CD4-positive, alpha-beta T cell treated with Interleukin-17A for 4 hours (primary cell): ENCODE data around the gene ZBTB37.
A peak's percentile ranks its signal among the peaks of the same experiment; 100 is the strongest.
"Not testable (repeated sequence)": the region's sequence is repeated elsewhere in the genome, so short reads cannot be mapped to it uniquely, and the experiment has no call there.

Source experiments
- DNase-seq: peaks from one replicate; pipeline ENCODE4 v3.0.0-alpha.2; 2020; ENCODE audit warnings: mixed read lengths

The ZBTB37 gene

GRCh38 chr1:173865468-173866164 lies 2.6 kb upstream of the ZBTB37 start:
- DNase-seq, result no peak

GRCh38 chr1:173866413-173867115 lies 1.6 kb upstream of the ZBTB37 start:
- DNase-seq, result no peak

DNA sequence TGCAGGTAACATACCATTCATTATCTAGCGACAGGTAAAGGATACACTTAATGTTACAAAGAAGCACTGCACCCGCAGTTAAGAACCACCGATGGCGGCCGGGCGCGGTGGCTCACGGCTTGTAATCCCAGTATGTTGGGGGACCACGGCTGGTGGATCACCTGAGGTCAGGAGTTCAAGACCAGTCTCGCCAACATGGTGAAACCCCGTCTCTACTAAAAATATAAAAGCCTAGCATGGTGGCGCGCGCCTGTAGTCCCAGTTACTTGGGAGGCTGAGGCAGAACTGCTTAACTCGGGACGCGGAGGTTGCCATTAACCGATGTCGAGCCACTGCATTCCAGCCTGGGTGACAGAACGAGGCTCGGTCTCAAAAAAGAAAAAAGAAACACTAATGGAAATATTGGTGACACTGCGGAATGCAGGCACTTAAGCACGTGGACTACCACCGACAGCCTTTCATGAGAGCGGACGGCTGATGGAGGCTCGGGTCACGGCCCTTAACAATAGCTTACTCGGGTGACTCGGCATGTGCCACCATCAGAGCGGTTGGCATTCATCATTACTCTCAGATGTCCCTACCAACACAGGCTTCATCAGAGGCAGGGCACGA lies 933 bp upstream of the ZBTB37 start:
- peak; percentile 21 for DNase-seq

DNA sequence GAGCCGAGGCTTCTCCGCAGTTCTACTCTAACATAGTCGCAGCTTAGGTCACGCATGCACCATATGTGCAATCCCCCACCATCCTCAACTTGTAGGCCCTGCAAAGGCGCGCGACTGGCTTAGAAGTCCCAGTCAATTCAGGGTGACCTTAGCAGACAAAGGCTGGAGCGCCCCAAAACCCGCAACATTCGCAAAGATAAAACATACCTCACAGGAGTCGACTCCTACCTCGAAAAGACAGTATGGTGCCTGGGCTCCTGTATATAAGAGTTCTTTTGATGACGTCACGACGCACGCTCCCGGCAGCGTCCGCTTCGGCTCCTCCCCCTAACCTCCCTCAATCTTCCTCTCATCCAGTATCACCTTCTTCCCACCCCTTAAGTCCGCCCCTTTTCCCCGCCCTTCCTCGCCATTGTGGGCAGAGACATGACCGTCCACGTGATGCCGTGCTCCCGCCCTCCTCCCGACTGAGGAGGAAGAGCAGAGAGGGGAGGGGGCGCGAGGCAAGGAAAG lies 371 bp upstream of the ZBTB37 start, which contains the start of gene GAS5:
Gene GAS5, minus strand, starts transcription at position 237 of the 513 bp plus-strand sequence.
- DNase-seq, result peak; percentile 100

- no peak for DNase-seq
Observed at GRCh38 chr1:173869021-173869359, 810 bp downstream of the ZBTB37 start.

DNA sequence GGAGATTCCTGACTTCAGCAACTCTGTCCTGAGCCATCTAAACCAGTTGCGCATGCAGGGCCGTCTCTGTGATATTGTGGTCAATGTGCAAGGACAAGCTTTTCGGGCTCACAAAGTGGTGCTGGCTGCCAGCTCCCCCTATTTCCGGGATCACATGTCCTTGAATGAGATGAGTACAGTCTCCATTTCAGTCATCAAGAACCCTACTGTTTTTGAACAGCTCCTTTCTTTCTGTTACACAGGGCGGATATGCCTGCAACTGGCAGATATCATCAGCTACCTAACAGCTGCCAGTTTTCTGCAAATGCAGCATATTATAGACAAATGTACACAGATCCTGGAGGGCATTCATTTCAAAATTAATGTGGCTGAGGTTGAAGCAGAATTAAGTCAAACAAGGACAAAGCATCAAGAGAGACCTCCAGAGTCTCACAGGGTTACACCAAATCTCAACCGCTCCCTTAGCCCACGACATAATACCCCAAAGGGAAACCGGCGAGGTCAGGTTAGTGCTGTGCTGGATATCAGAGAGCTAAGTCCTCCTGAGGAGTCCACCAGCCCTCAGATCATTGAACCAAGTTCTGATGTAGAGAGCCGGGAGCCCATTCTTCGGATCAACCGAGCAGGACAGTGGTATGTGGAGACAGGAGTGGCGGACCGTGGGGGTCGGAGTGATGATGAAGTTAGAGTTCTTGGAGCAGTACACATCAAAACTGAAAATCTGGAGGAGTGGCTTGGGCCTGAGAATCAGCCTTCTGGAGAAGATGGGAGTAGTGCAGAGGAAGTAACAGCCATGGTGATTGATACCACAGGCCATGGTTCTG lies 2.3 kb downstream of the ZBTB37 start:
- DNase-seq, result peak; percentile 42

GRCh38 chr1:173871091-173871490 lies 2.9 kb downstream of the ZBTB37 start:
- no peak for DNase-seq

DNA sequence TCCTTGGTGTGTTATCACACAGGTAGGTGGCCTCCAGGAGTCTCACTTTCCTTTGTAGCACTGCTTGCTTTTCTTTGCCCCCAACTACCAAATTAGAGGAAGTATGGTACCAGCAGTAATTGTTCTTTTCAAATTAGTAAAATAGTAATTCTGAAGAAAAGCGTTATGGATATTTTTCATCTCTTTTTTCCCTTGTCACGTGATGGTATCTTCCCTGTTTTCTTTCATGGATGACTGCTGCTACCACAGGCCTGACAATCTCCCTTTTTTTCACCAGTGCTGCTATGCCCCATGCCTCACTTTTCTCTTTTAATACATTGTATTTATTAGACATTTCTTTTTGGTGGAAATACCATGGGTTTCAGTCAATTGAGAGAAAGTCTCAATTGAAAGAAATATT lies 3.3 kb downstream of the ZBTB37 start:
- no peak for DNase-seq

- DNase-seq, result no peak
Observed at GRCh38 chr1:173876732-173877131, 8.6 kb downstream of the ZBTB37 start.

DNA sequence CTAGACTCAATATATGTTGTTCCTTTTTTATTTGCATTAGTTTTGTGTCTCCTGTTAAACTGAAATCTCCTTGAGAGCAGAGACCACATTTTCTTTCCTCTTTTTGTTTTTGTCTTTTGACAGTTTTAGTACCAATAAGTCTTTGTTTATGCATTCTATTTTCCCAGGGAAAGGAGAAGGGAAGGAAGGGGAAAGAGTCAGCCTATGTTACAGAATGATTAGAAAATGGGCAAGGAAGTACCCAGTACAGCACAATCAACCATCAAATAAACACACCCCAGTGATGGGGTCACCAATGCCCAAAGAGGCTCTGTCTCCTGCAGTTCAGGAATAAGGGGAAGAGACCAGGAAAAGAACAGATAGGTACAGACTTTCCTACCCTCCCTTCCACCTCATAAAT lies 10.1 kb downstream of the ZBTB37 start:
- DNase-seq, result no peak

DNA sequence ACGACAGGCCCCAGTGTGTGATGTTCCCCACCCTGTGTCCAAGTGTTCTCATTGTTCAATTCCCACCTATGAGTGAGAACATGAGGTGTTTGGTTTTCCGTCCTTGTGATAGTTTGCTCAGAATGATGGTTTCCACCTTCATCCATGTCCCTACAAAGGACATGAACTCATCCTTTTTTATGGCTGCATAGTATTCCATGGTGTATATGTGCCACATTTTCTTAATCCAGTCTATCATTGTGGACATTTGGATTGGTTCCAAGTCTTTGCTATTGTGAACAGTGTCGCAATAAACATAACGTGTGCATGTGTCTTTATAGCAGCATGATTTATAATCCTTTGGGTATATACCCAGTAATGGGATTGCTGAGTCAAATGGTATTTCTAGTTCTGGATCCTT lies 12.9 kb downstream of the ZBTB37 start:
- not testable (repeated sequence) for DNase-seq

DNA sequence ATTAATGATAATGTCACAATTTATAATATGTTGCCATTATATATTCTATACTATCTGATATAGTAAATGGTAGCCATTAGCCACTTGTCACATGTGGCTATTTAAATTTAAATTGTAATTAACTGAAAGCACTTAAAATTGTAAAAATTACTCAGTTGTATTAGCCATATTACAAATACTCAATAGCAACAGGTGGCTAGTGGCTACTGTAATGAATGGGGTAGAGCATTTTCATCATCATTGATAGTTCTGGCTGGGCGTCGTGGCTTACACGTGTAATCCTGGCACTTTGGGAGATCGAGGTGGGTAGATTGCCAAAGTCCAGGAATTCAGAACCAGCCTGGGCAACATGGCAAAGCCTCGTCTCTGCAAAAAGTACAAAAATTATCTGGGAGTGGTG lies 16.5 kb downstream of the ZBTB37 start:
- no peak for DNase-seq

DNA sequence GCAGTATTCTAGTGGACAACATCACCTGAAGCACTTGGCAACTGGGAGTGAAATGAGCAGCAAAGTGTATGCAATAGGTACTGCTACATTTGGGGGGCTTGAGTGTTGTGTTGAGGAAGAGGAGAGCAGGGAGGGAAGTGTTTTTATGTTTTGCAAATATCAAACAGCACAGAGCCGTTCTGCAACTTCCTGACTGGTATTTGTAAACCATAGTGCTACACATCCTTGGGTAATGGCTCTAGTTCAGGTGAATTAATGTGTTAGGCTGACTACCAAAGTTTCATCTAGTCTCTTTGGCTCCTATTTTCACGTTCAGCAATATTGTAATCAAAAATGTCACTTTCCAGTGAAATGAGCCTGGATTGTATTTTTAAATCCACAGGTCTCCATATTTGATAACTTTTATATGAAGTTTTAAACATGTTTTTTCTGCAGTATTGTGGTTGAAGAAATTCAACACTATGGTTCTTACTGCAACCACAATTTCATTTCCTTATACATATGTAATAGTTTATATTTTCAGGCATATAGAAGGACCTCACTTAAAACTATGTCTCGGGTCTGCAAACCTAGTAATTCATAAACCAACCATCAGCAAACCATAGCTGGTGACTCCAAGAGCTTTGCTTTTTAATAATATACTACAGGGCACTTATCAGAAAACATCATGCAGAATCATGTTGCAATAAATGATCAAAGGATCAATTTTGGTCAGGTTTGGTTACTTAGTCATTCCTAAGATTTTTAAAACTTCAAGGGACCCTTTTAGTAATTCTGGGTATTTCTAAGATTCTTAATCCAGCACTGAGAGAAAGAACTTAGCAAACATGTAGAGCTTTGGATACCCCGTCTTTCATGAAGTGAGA lies 18.8 kb downstream of the ZBTB37 start:
- no peak for DNase-seq

DNA sequence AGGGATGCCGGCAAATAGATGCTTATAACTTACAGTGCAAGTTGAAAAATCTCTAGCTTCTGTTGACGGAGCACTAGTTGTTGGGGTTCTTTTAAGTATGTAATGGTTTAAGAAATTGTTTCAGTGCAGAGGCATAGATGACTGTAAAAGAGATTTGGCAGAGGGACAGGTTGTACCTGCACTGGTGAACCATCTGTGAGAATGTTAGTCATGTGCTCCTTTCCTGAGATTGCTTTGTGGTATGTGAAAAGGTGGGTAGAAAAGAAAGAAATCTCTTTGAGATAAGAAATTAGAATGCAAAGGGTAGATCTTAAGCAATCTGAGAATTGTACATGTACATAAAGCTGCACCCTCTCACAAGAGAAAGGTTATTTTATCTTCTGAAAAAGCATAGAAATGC lies 19.4 kb downstream of the ZBTB37 start:
- no peak for DNase-seq

GRCh38 chr1:173888749-173889148 lies 20.6 kb downstream of the ZBTB37 start:
- no peak for DNase-seq

DNA sequence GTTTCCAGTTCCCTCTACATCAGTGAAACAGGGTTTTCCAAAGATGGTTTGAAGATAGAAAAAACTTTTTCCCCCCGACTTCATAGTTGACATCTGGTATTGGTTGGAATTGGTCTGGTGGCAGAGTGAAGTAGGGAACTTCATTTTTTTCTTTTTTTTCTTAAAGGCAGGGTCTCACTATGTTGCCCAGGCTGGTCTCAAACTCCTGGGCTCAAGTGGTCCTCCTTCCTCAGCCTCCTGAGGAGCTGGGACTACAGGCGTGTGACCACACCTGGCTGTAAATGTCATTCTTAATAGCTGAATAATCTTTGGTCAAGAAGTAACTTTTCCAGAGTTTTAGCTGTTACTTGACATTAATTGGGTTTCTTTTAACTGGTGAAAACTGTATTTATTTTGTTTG lies 21.7 kb downstream of the ZBTB37 start:
- DNase-seq, result no peak

DNA sequence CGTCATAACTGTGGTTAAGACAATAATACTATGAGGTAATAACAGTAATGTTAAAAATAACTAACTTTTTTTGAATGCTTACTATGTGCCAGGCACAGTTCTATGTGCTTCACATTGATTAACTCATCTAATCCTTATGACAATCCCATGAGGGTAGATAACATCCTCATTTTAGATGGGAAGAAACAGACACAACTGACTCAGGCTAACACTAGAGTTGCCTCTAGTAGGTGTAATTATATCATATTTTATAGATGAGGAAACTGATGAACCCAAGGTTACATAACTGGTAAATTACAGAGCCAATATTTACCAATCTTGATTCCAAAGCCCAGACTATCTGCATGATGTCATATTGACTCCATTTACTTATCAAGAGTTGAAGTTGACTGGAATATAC lies 25.4 kb downstream of the ZBTB37 start:
- DNase-seq, result no peak

DNA sequence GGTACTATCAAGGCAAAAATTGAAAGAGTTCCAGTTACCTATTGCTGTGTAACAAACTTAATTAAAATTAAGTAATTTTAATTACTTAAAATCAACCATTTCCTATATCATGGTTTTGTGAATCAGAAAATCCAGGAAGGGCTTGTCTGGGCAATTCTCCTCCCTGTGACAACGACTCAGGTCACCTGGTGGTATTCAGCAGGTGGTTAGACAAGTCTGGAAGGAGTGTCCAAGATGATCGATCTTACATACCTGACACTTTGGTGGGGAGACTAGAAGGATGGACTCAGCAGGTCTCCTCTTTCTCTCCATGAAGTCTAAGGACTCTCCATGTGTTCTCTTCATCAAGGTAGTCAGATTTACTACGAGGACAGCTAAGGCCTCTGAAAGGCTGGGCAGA lies 26.0 kb downstream of the ZBTB37 start:
- DNase-seq, result no peak

- no peak for DNase-seq
Observed at GRCh38 chr1:173900427-173900826, 32.2 kb downstream of the ZBTB37 start.

GRCh38 chr1:173900992-173901391 lies 32.8 kb downstream of the ZBTB37 start:
- no peak for DNase-seq

DNA sequence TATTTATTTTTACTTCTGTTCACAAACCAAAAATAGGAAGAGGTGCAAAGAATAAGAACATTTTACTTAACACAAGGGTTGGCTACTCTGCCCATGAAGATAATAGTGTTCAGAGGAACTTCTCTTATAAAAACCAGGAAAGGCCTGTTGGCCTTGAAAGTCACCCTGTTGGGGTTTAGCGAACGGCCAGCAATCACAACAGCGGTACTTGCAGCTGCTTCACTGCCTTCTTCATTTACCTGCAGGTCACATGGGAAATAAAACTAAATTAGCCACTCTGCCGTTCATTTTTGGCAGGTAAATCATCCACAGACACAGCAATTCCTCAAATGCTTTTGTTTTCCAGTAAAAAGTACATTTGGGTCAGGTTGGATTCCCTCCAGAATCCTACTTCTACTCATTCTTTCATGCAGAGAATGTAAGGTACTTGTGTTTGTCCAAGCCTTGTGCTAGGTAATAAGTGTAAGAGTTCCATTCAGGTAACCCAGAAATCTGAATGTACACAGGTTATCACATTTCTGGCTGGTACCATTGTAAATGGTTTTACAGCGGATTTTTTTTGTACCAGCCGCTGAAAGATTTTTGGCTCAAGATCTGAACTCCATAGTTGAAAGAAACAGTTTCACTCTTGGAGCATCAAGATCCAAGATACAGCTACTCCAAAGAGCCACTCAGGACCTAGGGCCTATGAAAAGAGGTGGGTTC lies 35.8 kb downstream of the ZBTB37 start:
- no peak for DNase-seq
